CD4-positive, alpha-beta T cell (primary cell): ENCODE measurements around the gene DEPDC5. TPM values are rescaled to one million over a fixed set of nuclear protein-coding genes. Genes with fewer than 3 reads are reported as not detected.
A peak's percentile ranks its signal among the peaks of the same experiment; 100 is the strongest.

Experiments used
- ATAC-seq: fragments of 200-7000 bp; cut with Tn5 transposase; one replicate; pipeline ENCODE4 v1.10.0; 2022; ENCODE audit warnings: mild to moderate bottlenecking; ENCODE audit not compliant: poor library complexity
- CTCF ChIA-PET: fragments of 350-600 bp; sonication (Branson Sonifier 250); formaldehyde crosslinking; loops from one replicate; lab custom pipeline; 2021; ENCODE audit warnings: antibody characterized with exemption, inconsistent platforms; lab: Charles Lee
- POLR2A ChIA-PET: fragments of 350-600 bp; sonication (Branson Sonifier 250); formaldehyde crosslinking; loops from one replicate; lab custom pipeline; 2021; ENCODE audit warnings: antibody characterized with exemption, inconsistent platforms; lab: Charles Lee
- DNase-seq, 14 experiments: peaks; one replicate each; pipeline ENCODE4 v3.0.0-alpha.2; 2013 to 2020; ENCODE audit warnings: mixed read lengths in 2 of 14
- H3K27ac ChIP-seq, 2 donors: one replicate each; pipeline versions ENCODE4 v1.5.1 to v1.7.0; 2013; ENCODE audit warnings: low read length in 2 of 2, low read depth in 1 of 2, mild to moderate bottlenecking in 1 of 2
- H3K27me3 ChIP-seq, 2 experiments: 1 replicate in 1 of 2; 2 replicates in 1 of 2; pipeline versions ENCODE4 v1.6.1 to v1.7.0; 2013; ENCODE audit warnings: low read length in 2 of 2, control low read depth in 1 of 2, mild to moderate bottlenecking in 1 of 2, moderate library complexity in 1 of 2; ENCODE audit not compliant: insufficient read depth in 2 of 2, control insufficient read depth in 1 of 2
- H3K36me3 ChIP-seq: one replicate; pipeline ENCODE4 v1.6.1; 2013; ENCODE audit warnings: low read length, control low read depth; ENCODE audit not compliant: insufficient read depth
- H3K4me1 ChIP-seq: one replicate; pipeline ENCODE4 v1.6.1; 2013; ENCODE audit warnings: low read length, control low read depth; ENCODE audit not compliant: insufficient read depth
- H3K4me3 ChIP-seq: one replicate; pipeline ENCODE4 v1.5.1; 2013; ENCODE audit warnings: mild to moderate bottlenecking, low read length, moderate library complexity
- H3K9me3 ChIP-seq, 2 experiments: 1 replicate in 1 of 2; 2 replicates in 1 of 2; pipeline versions ENCODE4 v1.6.1 to v1.7.0; 2013; ENCODE audit warnings: low read length in 2 of 2, mild to moderate bottlenecking in 2 of 2, control low read depth in 1 of 2, moderate library complexity in 1 of 2; ENCODE audit not compliant: control insufficient read depth in 1 of 2, insufficient read depth in 1 of 2
- H3K27ac Mint-ChIP-seq: one replicate; pipeline ENCODE4 v1.8.0; 2020; ENCODE audit warnings: mixed read lengths
- H3K27me3 Mint-ChIP-seq: one replicate; pipeline ENCODE4 v1.8.0; 2021; ENCODE audit warnings: mixed read lengths
- H3K36me3 Mint-ChIP-seq: one replicate; pipeline ENCODE4 v1.8.0; 2021; ENCODE audit warnings: low read depth, mixed read lengths
- H3K4me1 Mint-ChIP-seq: one replicate; pipeline ENCODE4 v1.8.0; 2021; ENCODE audit warnings: low read depth, mixed read lengths
- H3K4me3 Mint-ChIP-seq: one replicate; pipeline ENCODE4 v1.8.0; 2020; ENCODE audit warnings: mild to moderate bottlenecking, mixed read lengths
- H3K9me3 Mint-ChIP-seq: one replicate; pipeline ENCODE4 v1.8.0; 2020; ENCODE audit warnings: mixed read lengths
- intact Hi-C, 2 experiments: fragments of 100-400 bp; cut with DNase I in 1 of 2; cut with micrococcal nuclease in 1 of 2; formaldehyde crosslinking; loops; one replicate each; pipeline versions ENCODE4 v1.15.1 to v1.9.0; 2023 to 2025; cut with DNase I, micrococcal nuclease
- total RNA-seq, 174 experiments: library from RNA in 2 of 174; stranded (reverse) in 2 of 174; gene quantifications; one replicate each; pipeline ENCODE4 v1.2.3 and lab custom pipeline; 2021 to 2026
- TF ChIP-seq, protein P1 (sequence below): fragments of 200-600 bp; IDR thresholded peaks from one replicate; pipeline ENCODE4 v1.8.0; 2022; ENCODE audit warnings: antibody characterized with exemption, mild to moderate bottlenecking

The DEPDC5 gene
- total RNA-seq, 2 experiments from 2014 or later, result 32.9 to 36.6 TPM

GRCh38 chr22:31843526-31843925 is 89.7 kb downstream of the DEPDC5 start:
- ChIA-PET CTCF (no interaction called here), POLR2A (no interaction called here)
- ATAC-seq (no peak), DNase-seq (no peak)
- no peak overlapping the region for H3K27ac ChIP-seq
- peaks cover 95% of the 10 kb centered on the region for H3K36me3 Mint-ChIP-seq
- no peaks in the 10 kb centered on the region for H3K4me1 ChIP-seq
- no peaks in the 10 kb centered on the region for H3K27me3 Mint-ChIP-seq
- H3K9me3 Mint-ChIP-seq, result no peaks in the 10 kb centered on the region
- peaks cover 89% of the 10 kb centered on the region for H3K36me3 ChIP-seq
- no peaks in the 10 kb centered on the region for H3K27me3 ChIP-seq
- H3K4me3 ChIP-seq, result no peak overlapping the region
- TF ChIP-seq, protein P1, sequence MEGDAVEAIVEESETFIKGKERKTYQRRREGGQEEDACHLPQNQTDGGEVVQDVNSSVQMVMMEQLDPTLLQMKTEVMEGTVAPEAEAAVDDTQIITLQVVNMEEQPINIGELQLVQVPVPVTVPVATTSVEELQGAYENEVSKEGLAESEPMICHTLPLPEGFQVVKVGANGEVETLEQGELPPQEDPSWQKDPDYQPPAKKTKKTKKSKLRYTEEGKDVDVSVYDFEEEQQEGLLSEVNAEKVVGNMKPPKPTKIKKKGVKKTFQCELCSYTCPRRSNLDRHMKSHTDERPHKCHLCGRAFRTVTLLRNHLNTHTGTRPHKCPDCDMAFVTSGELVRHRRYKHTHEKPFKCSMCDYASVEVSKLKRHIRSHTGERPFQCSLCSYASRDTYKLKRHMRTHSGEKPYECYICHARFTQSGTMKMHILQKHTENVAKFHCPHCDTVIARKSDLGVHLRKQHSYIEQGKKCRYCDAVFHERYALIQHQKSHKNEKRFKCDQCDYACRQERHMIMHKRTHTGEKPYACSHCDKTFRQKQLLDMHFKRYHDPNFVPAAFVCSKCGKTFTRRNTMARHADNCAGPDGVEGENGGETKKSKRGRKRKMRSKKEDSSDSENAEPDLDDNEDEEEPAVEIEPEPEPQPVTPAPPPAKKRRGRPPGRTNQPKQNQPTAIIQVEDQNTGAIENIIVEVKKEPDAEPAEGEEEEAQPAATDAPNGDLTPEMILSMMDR, result no peak
- H3K4me1 Mint-ChIP-seq, result no peaks in the 10 kb centered on the region
- H3K27ac Mint-ChIP-seq, result no peak overlapping the region
- intact Hi-C loops, result loop anchor here in 1 of 2 experiments (10.0 kb wide), 1 partner anchor 101 kb away; the partner anchor contains the start of gene YWHAH
- H3K4me3 Mint-ChIP-seq, result no peak overlapping the region
- H3K9me3 ChIP-seq, result no peaks in the 10 kb centered on the region

DNA sequence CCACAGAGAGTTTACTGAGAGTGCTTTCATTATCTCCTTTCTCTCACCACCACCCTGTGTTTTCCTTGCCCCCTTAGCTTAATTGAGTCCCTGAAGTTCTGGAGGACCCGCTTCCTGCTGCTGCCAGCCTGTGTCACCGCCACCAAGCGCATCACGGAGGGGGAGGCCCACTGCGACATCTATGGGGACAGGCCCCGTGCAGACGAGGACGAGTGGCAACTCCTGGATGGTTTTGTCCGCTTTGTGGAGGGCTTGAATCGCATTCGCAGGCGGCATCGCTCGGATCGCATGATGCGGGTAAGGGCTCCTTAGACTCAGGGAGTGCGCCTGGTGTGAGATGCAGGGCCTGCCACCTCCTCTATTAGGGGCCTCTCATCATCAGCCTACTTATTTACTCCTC is 91.1 kb downstream of the DEPDC5 start:
- Mint-ChIP-seq H3K4me1 (no peaks in the 10 kb centered on the region), H3K36me3 (peaks cover 90% of the 10 kb centered on the region), H3K27me3 (no peaks in the 10 kb centered on the region), H3K9me3 (no peaks in the 10 kb centered on the region), H3K27ac (no peak overlapping the region), H3K4me3 (no peak overlapping the region)
- no peak overlapping the region for H3K27ac ChIP-seq
- ChIA-PET CTCF (interaction anchor here (1.3 kb wide), 1 partner anchor 126 kb away, joined by 5 read pairs; no protein-coding TSS in a partner anchor), POLR2A (no interaction called here)
- intact Hi-C loops, result loop anchor here in 1 of 2 experiments (10.0 kb wide), 1 partner anchor 100 kb away; the partner anchor contains the start of gene YWHAH
- H3K4me1 ChIP-seq, result no peaks in the 10 kb centered on the region
- TF ChIP-seq, protein P1, result no peak
- no peak for DNase-seq
- peaks cover 91% of the 10 kb centered on the region for H3K36me3 ChIP-seq
- H3K9me3 ChIP-seq, result no peaks in the 10 kb centered on the region
- no peak overlapping the region for H3K4me3 ChIP-seq
- no peaks in the 10 kb centered on the region for H3K27me3 ChIP-seq
- ATAC-seq, result no peak

DNA sequence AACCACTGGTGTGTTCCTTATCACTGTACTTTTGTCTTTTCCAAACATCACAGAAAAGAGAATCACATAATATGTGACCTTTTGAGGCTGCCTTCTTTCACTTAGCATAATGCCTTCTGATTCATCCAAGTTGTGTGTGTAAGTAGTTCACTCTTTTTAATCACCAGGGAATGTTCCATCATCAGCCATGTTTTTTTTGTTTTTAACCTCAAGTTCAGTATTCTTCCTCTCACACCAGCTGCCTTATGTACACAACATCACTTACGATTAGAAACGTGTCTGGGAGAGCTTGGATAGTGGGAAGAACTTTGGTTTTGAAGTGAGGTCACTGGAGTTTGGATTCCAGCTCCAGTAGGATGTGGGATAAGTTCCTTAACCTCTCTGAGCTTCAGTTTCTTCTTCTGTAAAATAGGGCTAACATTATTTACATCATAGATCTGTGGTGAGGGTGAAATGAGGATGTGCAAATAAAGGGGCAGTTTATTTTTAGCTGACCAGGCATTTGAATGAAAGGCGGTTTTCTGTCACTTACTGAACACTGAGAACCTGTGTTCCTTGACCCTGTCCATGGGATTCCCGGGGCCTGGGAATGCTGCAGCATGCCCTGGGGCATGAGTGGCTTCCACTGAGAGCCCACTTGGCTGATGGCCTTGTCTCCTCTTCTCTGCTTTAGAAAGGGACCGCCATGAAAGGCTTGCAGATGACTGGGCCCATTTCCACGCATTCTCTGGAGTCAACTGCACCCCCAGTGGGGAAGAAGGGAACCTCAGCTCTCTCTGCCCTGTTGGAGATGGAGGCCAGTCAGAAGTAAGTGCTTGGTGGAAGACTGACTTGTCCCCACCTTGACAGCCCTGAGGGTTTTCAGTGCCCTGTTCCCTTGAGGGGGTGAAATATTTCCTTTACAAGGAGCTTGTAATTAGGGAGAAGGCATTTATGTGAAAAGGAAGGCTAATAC is 92.6 kb downstream of the DEPDC5 start:
- DNase-seq (peak in 2 of 14 experiments; percentile 10 to 15), ATAC-seq (no peak)
- TF ChIP-seq, protein P1, result no peak
- no peaks in the 10 kb centered on the region for H3K4me1 ChIP-seq
- ChIA-PET POLR2A (no interaction called here), CTCF (interaction anchor here (1.3 kb wide), 1 partner anchor 124 kb away, joined by 3 read pairs; no protein-coding TSS in a partner anchor)
- no peak overlapping the region for H3K27ac Mint-ChIP-seq
- no peaks in the 10 kb centered on the region for H3K9me3 Mint-ChIP-seq
- peaks cover 88% of the 10 kb centered on the region for H3K36me3 ChIP-seq
- intact Hi-C loops, result loop anchor here in 1 of 2 experiments (10.0 kb wide), 1 partner anchor 98 kb away; the partner anchor contains the start of gene YWHAH
- no peak overlapping the region for H3K4me3 ChIP-seq
- H3K9me3 ChIP-seq, result no peaks in the 10 kb centered on the region
- H3K27me3 ChIP-seq, result no peaks in the 10 kb centered on the region
- H3K4me3 Mint-ChIP-seq, result no peak overlapping the region
- no peaks in the 10 kb centered on the region for H3K4me1 Mint-ChIP-seq
- no peaks in the 10 kb centered on the region for H3K27me3 Mint-ChIP-seq
- H3K36me3 Mint-ChIP-seq, result peaks cover 81% of the 10 kb centered on the region
- H3K27ac ChIP-seq, result no peak overlapping the region
